WTC11 (cell line): ENCODE measurements around the gene SALL3. TPM values are rescaled to one million over a fixed set of nuclear protein-coding genes. Genes with fewer than 3 reads are reported as not detected.

Source experiments
- ATAC-seq: fragments of 200-7000 bp; cut with Tn5 transposase; 2 replicates; pipeline ENCODE4 v1.10.0; 2021; ENCODE audit warnings: mild to moderate bottlenecking, moderate library complexity
- CTCF ChIA-PET: fragments of 300-600 bp; sonication (Branson Sonifier 250); formaldehyde crosslinking; loops from one replicate; lab custom pipeline; 2021; ENCODE audit warnings: antibody characterized with exemption; lab: Charles Lee
- POLR2A ChIA-PET: fragments of 350-600 bp; sonication (Branson Sonifier 250); formaldehyde crosslinking; loops from one replicate; lab custom pipeline; 2021; ENCODE audit warnings: antibody characterized with exemption; lab: Charles Lee
- DNase-seq: peaks from one replicate; pipeline ENCODE4 v3.0.0; 2021; ENCODE audit warnings: low spot score
- H3K27ac Mint-ChIP-seq: 2 replicates; pipeline ENCODE4 v1.8.0; 2021; ENCODE audit warnings: mixed read lengths
- H3K27me3 Mint-ChIP-seq: 2 replicates; pipeline ENCODE4 v1.8.0; 2021; ENCODE audit warnings: low read depth, mild to moderate bottlenecking, moderate library complexity, mixed read lengths
- H3K36me3 Mint-ChIP-seq: 2 replicates; pipeline ENCODE4 v1.8.0; 2021; ENCODE audit warnings: mixed read lengths
- H3K4me1 Mint-ChIP-seq: 2 replicates; pipeline ENCODE4 v1.8.0; 2022; ENCODE audit warnings: mixed read lengths
- H3K4me3 Mint-ChIP-seq: 2 replicates; pipeline ENCODE4 v1.8.0; 2021; ENCODE audit warnings: mild to moderate bottlenecking, moderate library complexity, mixed read lengths
- H3K9me3 Mint-ChIP-seq: 2 replicates; pipeline ENCODE4 v1.8.0; 2021; ENCODE audit warnings: mixed read lengths
- ARID4B ChIP-seq: sonication (generic); formaldehyde crosslinking; IDR thresholded peaks from 2 replicates; pipeline ENCODE4 v1.8.0; 2023; ENCODE audit warnings: missing genetic modification reagents, mild to moderate bottlenecking, borderline replicate concordance
- ATF1 ChIP-seq: sonication (generic); formaldehyde crosslinking; IDR thresholded peaks from 2 replicates; pipeline ENCODE4 v1.8.1; 2023; ENCODE audit warnings: mild to moderate bottlenecking, moderate library complexity, missing genetic modification reagents
- CREM ChIP-seq: sonication (generic); formaldehyde crosslinking; IDR thresholded peaks from 2 replicates; pipeline ENCODE4 v1.8.1; 2022; ENCODE audit warnings: mild to moderate bottlenecking, missing genetic modification reagents, moderate library complexity
- E2F4 ChIP-seq: sonication (generic); formaldehyde crosslinking; IDR thresholded peaks from 2 replicates; pipeline ENCODE4 v1.8.1; 2022; ENCODE audit warnings: low read depth, mild to moderate bottlenecking, moderate library complexity, missing genetic modification reagents, borderline replicate concordance
- E2F5 ChIP-seq: sonication (generic); formaldehyde crosslinking; IDR thresholded peaks from 2 replicates; pipeline ENCODE4 v1.8.1; 2022; ENCODE audit warnings: mild to moderate bottlenecking, moderate library complexity, missing genetic modification reagents
- EMX1 ChIP-seq: fragments of 250-450 bp; sonication (Bioruptor Pico); IDR thresholded peaks from 2 replicates; pipeline ENCODE4 v1.8.0; 2021; ENCODE audit warnings: mild to moderate bottlenecking
- IRF2 ChIP-seq: sonication (generic); formaldehyde crosslinking; IDR thresholded peaks from 2 replicates; pipeline ENCODE4 v1.8.0; 2022; ENCODE audit warnings: low read depth, missing genetic modification reagents, borderline replicate concordance
- MAX ChIP-seq: sonication (generic); formaldehyde crosslinking; IDR thresholded peaks from 2 replicates; pipeline ENCODE4 v1.8.0; 2022; ENCODE audit warnings: mild to moderate bottlenecking, missing genetic modification reagents
- MLX ChIP-seq: sonication (generic); formaldehyde crosslinking; IDR thresholded peaks from 2 replicates; pipeline ENCODE4 v1.8.1; 2023; ENCODE audit warnings: mild to moderate bottlenecking, missing genetic modification reagents, moderate library complexity
- MXD4 ChIP-seq: fragments of 250-450 bp; sonication (Bioruptor Pico); IDR thresholded peaks from 2 replicates; pipeline ENCODE4 v1.8.0; 2021; ENCODE audit warnings: mild to moderate bottlenecking, moderate library complexity, borderline replicate concordance
- NFATC4 ChIP-seq: fragments of 250-450 bp; sonication (Bioruptor Pico); IDR thresholded peaks from 2 replicates; pipeline ENCODE4 v1.9.0; 2021; ENCODE audit warnings: mild to moderate bottlenecking
- NFYB ChIP-seq: sonication (generic); formaldehyde crosslinking; conservative IDR thresholded peaks from 2 replicates; pipeline ENCODE4 v1.8.0; 2022; ENCODE audit warnings: low read depth, missing genetic modification reagents
- SMAD3 ChIP-seq: sonication (generic); formaldehyde crosslinking; IDR thresholded peaks from 2 replicates; pipeline ENCODE4 v1.8.0; 2022; ENCODE audit warnings: missing genetic modification reagents, mild to moderate bottlenecking, borderline replicate concordance
- SMAD4 ChIP-seq: sonication (generic); formaldehyde crosslinking; IDR thresholded peaks from 2 replicates; pipeline ENCODE4 v1.8.0; 2022; ENCODE audit warnings: mild to moderate bottlenecking, missing genetic modification reagents
- TP53 ChIP-seq: sonication (generic); formaldehyde crosslinking; IDR thresholded peaks from 2 replicates; pipeline ENCODE4 v1.8.1; 2023; ENCODE audit warnings: mild to moderate bottlenecking, missing genetic modification reagents
- USF1 ChIP-seq: sonication (generic); formaldehyde crosslinking; IDR thresholded peaks from 2 replicates; pipeline ENCODE4 v1.8.0; 2022; ENCODE audit warnings: mild to moderate bottlenecking, missing genetic modification reagents
- ZNF281 ChIP-seq: sonication (generic); formaldehyde crosslinking; IDR thresholded peaks from 2 replicates; pipeline ENCODE4 v1.8.0; 2023; ENCODE audit warnings: mild to moderate bottlenecking, missing genetic modification reagents
- ZSCAN18 ChIP-seq: fragments of 250-450 bp; sonication (Bioruptor Pico); IDR thresholded peaks from 2 replicates; pipeline ENCODE4 v2.1.2; 2022; ENCODE audit warnings: mild to moderate bottlenecking, moderate library complexity
- total RNA-seq: library from RNA; stranded (reverse); gene quantifications from 3 replicates; pipeline ENCODE4 v1.2.3, GENCODE V29; 2021

The SALL3 gene
- total RNA-seq, 1 experiment from 2014 or later = 87.0 TPM

- H3K27me3 Mint-ChIP-seq = peaks cover 27% of the 10 kb centered on the region
- ChIA-PET POLR2A (no interaction called here), CTCF (interaction anchor here (0.7 kb wide), 1 partner anchor 11 kb away, joined by 3 read pairs; no protein-coding TSS in a partner anchor)
- no peaks in the 10 kb centered on the region for H3K9me3 Mint-ChIP-seq
- H3K27ac Mint-ChIP-seq = no peak overlapping the region
- TF ChIP-seq EMX1 (CRISPR knock-in tag) = no peak
- TF ChIP-seq TP53 (CRISPR knock-in tag) = no peak
- TF ChIP-seq USF1 (CRISPR knock-in tag) = no peak
- no peak for TF ChIP-seq E2F5 (CRISPR knock-in tag)
- no peak for TF ChIP-seq E2F4 (CRISPR knock-in tag)
- no peak for TF ChIP-seq ARID4B (CRISPR knock-in tag)
- no peak for TF ChIP-seq ZNF281
- TF ChIP-seq ATF1 = no peak
- TF ChIP-seq MLX (CRISPR knock-in tag) = no peak
- no peak for TF ChIP-seq SMAD3 (CRISPR knock-in tag)
- TF ChIP-seq MXD4 (CRISPR knock-in tag) = no peak
- TF ChIP-seq CREM (CRISPR knock-in tag) = no peak
- no peak for TF ChIP-seq ZSCAN18 (CRISPR knock-in tag)
- no peak for TF ChIP-seq NFATC4 (CRISPR knock-in tag)
- TF ChIP-seq IRF2 = no peak
- TF ChIP-seq MAX (CRISPR knock-in tag) = no peak
- no peak for TF ChIP-seq NFYB
- TF ChIP-seq SMAD4 (CRISPR knock-in tag) = no peak
- peaks cover 29% of the 10 kb centered on the region for H3K4me1 Mint-ChIP-seq
- ATAC-seq = no peak
- DNase-seq = no peak
- H3K36me3 Mint-ChIP-seq = peaks cover 48% of the 10 kb centered on the region
- H3K4me3 Mint-ChIP-seq = no peak overlapping the region
Observed at GRCh38 chr18:78994531-78994930, 14.9 kb downstream of the SALL3 start.
